Naive thymus-derived CD4-positive, alpha-beta T cell (primary cell): ENCODE data around the gene RPRD2. TPM values are rescaled to one million over a fixed set of nuclear protein-coding genes. Genes with fewer than 3 reads are reported as not detected.

Source experiments
- ATAC-seq: fragments of 150-1000 bp; cut with Tn5 transposase; 2 replicates; pipeline ENCODE4 v1.10.0; 2021; ENCODE audit warnings: mild to moderate bottlenecking, moderate library complexity
- CTCF ChIA-PET: fragments of 350-600 bp; sonication (Branson Sonifier 250); formaldehyde crosslinking; loops from one replicate; lab custom pipeline; 2021; ENCODE audit warnings: antibody characterized with exemption; lab: Charles Lee
- POLR2A ChIA-PET: fragments of 350-600 bp; sonication (Branson Sonifier 250); formaldehyde crosslinking; loops from one replicate; lab custom pipeline; 2021; ENCODE audit warnings: antibody characterized with exemption, inconsistent platforms; lab: Charles Lee
- DNase-seq, 9 donors: peaks; one replicate each; pipeline versions ENCODE4 v3.0.0 to v3.0.0-alpha.2; 2020 to 2022; ENCODE audit warnings: mixed read lengths in 1 of 9
- H3K27ac ChIP-seq: one replicate; pipeline ENCODE4 v1.7.0; 2013; ENCODE audit warnings: mild to moderate bottlenecking, low read depth, low read length, moderate library complexity
- H3K27me3 ChIP-seq, 2 donors: one replicate each; pipeline ENCODE4 v1.7.0; 2013; ENCODE audit warnings: low read length in 2 of 2, mild to moderate bottlenecking in 2 of 2, moderate library complexity in 2 of 2; ENCODE audit not compliant: control insufficient read depth in 2 of 2, insufficient read depth in 2 of 2
- H3K36me3 ChIP-seq, 3 experiments: 1 replicate in 2 of 3; 2 replicates in 1 of 3; pipeline ENCODE4 v1.7.0; 2013; ENCODE audit warnings: low read length in 3 of 3, mild to moderate bottlenecking in 3 of 3, moderate library complexity in 1 of 3; ENCODE audit not compliant: insufficient read depth in 3 of 3, control insufficient read depth in 2 of 3
- H3K4me1 ChIP-seq, 2 donors: one replicate each; pipeline ENCODE4 v1.7.0; 2013; ENCODE audit warnings: low read length in 2 of 2, mild to moderate bottlenecking in 2 of 2, moderate library complexity in 1 of 2; ENCODE audit not compliant: control insufficient read depth in 2 of 2, insufficient read depth in 2 of 2
- H3K4me3 ChIP-seq: 2 replicates; pipeline ENCODE4 v1.7.0; 2013; ENCODE audit warnings: mild to moderate bottlenecking, low read length
- H3K9me3 ChIP-seq, 3 experiments: 1 replicate in 2 of 3; 2 replicates in 1 of 3; pipeline ENCODE4 v1.7.0; 2013; ENCODE audit warnings: low read length in 3 of 3; ENCODE audit not compliant: control insufficient read depth in 2 of 3
- H3K27ac Mint-ChIP-seq, 9 donors: one replicate each; pipeline ENCODE4 v1.8.0; 2020 to 2022; ENCODE audit warnings: mixed read lengths in 9 of 9, mild to moderate bottlenecking in 8 of 9, moderate library complexity in 5 of 9, inconsistent platforms in 2 of 9
- H3K27me3 Mint-ChIP-seq, 5 donors: one replicate each; pipeline ENCODE4 v1.8.0; 2021 to 2022; ENCODE audit warnings: mixed read lengths in 5 of 5, mild to moderate bottlenecking in 1 of 5
- H3K36me3 Mint-ChIP-seq, 5 donors: one replicate each; pipeline ENCODE4 v1.8.0; 2020 to 2022; ENCODE audit warnings: mixed read lengths in 5 of 5, mild to moderate bottlenecking in 3 of 5, inconsistent platforms in 1 of 5
- H3K4me1 Mint-ChIP-seq, 7 donors: one replicate each; pipeline ENCODE4 v1.8.0; 2020 to 2022; ENCODE audit warnings: mixed read lengths in 7 of 7, mild to moderate bottlenecking in 3 of 7, inconsistent platforms in 1 of 7
- H3K4me3 Mint-ChIP-seq, 10 donors: one replicate each; pipeline ENCODE4 v1.8.0; 2020 to 2022; ENCODE audit warnings: mild to moderate bottlenecking in 10 of 10, mixed read lengths in 10 of 10, moderate library complexity in 6 of 10, inconsistent platforms in 2 of 10
- H3K9me3 Mint-ChIP-seq, 11 donors: one replicate each; pipeline ENCODE4 v1.8.0; 2020 to 2022; ENCODE audit warnings: mixed read lengths in 11 of 11, mild to moderate bottlenecking in 4 of 11, inconsistent platforms in 1 of 11, moderate library complexity in 1 of 11
- intact Hi-C, 2 donors: fragments of 100-400 bp; cut with micrococcal nuclease; formaldehyde crosslinking; loops; one replicate each; pipeline ENCODE4 v1.15.1; 2023
- polyA plus RNA-seq, 2 donors: library from polyadenylated mRNA; unstranded; fragments of 300-500 nt; fragmentation: Illumina TruSeq; gene quantifications; one replicate each; pipeline ENCODE4 v1.2.3, GENCODE V29; 2021
- total RNA-seq, 6 experiments: library from RNA in 5 of 6; stranded (reverse) in 5 of 6; gene quantifications; 1 replicate in 5 of 6; 2 replicates in 1 of 6; pipeline ENCODE4 v1.2.3 and lab custom pipeline; 2021 to 2026

RPRD2 gene
- total and polyA plus RNA-seq, 7 experiments from 2014 or later = 27.5 to 62.2 (median 40.6) TPM

- peaks cover 30 to 52% (median 44%) of the 10 kb centered on the region in 7 donors for H3K4me1 Mint-ChIP-seq
- H3K27ac ChIP-seq = peak overlapping the region; percentile 84
- CTCF ChIA-PET = no interaction called here
- no peaks in the 10 kb centered on the region for H3K9me3 ChIP-seq
- H3K36me3 ChIP-seq = no peaks in the 10 kb centered on the region
- peak overlapping the region; percentile 86 to 100 (median 98) for H3K4me3 Mint-ChIP-seq
- peaks cover 0 to 2% (median 0%) of the 10 kb centered on the region in 5 donors for H3K27me3 Mint-ChIP-seq
- peaks cover 0 to 6% (median 0%) of the 10 kb centered on the region in 11 donors for H3K9me3 Mint-ChIP-seq
- intact Hi-C loops = loop anchor here (2.0 to 10.0 kb wide), 6 partner anchors 21 to 215 kb away; partner anchors contain the start of genes APH1A (in 1 of the 2) and MCL1 (in 1 of the 2)
- peaks cover 10 to 19% of the 10 kb centered on the region in 2 donors for H3K4me1 ChIP-seq
- H3K27me3 ChIP-seq = no peaks in the 10 kb centered on the region
- POLR2A ChIA-PET = interaction anchor here (0.8 to 3.9 kb wide), 4 partner anchors 42 to 961 kb away, joined by 3 to 42 read pairs (median 20); partner anchors contain the start of gene PRPF3
- ATAC-seq = no peak
- DNase-seq = peak in 4 of 9 donors; percentile 5 to 19 (median 12)
- H3K4me3 ChIP-seq = peak overlapping the region; percentile 99
- peaks cover 0 to 16% (median 3%) of the 10 kb centered on the region in 5 donors for H3K36me3 Mint-ChIP-seq
- peak overlapping the region; percentile 95 to 100 (median 98) for H3K27ac Mint-ChIP-seq
Measured at GRCh38 chr1:150365941-150366340, 2.0 kb downstream of the RPRD2 start.

- Histone ChIP-seq H3K36me3 (no peaks in the 10 kb centered on the region), H3K9me3 (no peaks in the 10 kb centered on the region), H3K4me1 (peaks cover 10 to 19% of the 10 kb centered on the region in 2 donors), H3K27me3 (no peaks in the 10 kb centered on the region), H3K27ac (peak overlapping the region; percentile 84), H3K4me3 (peak overlapping the region; percentile 99)
- H3K4me1 Mint-ChIP-seq = peaks cover 35 to 59% (median 51%) of the 10 kb centered on the region in 7 donors
- DNase-seq (no peak), ATAC-seq (no peak)
- peak overlapping the region; percentile 86 to 100 (median 98) for H3K4me3 Mint-ChIP-seq
- POLR2A ChIA-PET = interaction anchor here (1.2 to 3.9 kb wide), 2 partner anchors 11 to 481 kb away, joined by 4 to 38 read pairs; a partner anchor contains a TSS
- intact Hi-C loops = loop anchor here in 1 of 2 donors (5.0 to 10.0 kb wide), 2 partner anchors 66 to 198 kb away; no protein-coding TSS in a partner anchor
- H3K36me3 Mint-ChIP-seq = peaks cover 0 to 16% (median 4%) of the 10 kb centered on the region in 5 donors
- CTCF ChIA-PET = no interaction called here
- H3K27me3 Mint-ChIP-seq = peaks cover 0 to 2% (median 0%) of the 10 kb centered on the region in 5 donors
- H3K27ac Mint-ChIP-seq = peak overlapping the region; percentile 95 to 100 (median 98)
- peaks cover 0 to 6% (median 0%) of the 10 kb centered on the region in 11 donors for H3K9me3 Mint-ChIP-seq
Measured at GRCh38 chr1:150366416-150367296, 2.7 kb downstream of the RPRD2 start.

- Mint-ChIP-seq H3K4me1 (peaks cover 56 to 89% (median 77%) of the 10 kb centered on the region in 7 donors), H3K27ac (peak overlapping the region in 4 of 9 donors; percentile 15 to 67 (median 58)), H3K36me3 (peaks cover 4 to 14% (median 9%) of the 10 kb centered on the region in 5 donors), H3K27me3 (no peaks in the 10 kb centered on the region), H3K9me3 (peaks cover 0 to 2% (median 0%) of the 10 kb centered on the region in 11 donors), H3K4me3 (peak overlapping the region in 9 of 10 donors; percentile 22 to 76 (median 47))
- Histone ChIP-seq H3K36me3 (no peaks in the 10 kb centered on the region), H3K4me3 (no peak overlapping the region), H3K27ac (no peak overlapping the region), H3K27me3 (no peaks in the 10 kb centered on the region), H3K4me1 (peaks cover 14 to 41% of the 10 kb centered on the region in 2 donors), H3K9me3 (no peaks in the 10 kb centered on the region)
- intact Hi-C loops = no loop called here
- ChIA-PET CTCF (interaction anchor here (0.6 to 1.0 kb wide), 4 partner anchors 11 to 873 kb away, joined by 3 to 4 read pairs (median 3); no protein-coding TSS in a partner anchor), POLR2A (interaction anchor here (0.9 to 1.5 kb wide), 4 partner anchors 10 to 883 kb away, joined by 3 to 5 read pairs (median 4); partner anchors contain the start of gene PSMD4)
- DNase-seq (no peak), ATAC-seq (no peak)
Measured at GRCh38 chr1:150371110-150371509, 7.2 kb downstream of the RPRD2 start.

- H3K4me1 Mint-ChIP-seq = peaks cover 46 to 85% (median 67%) of the 10 kb centered on the region in 7 donors
- Histone ChIP-seq H3K27me3 (no peaks in the 10 kb centered on the region), H3K4me3 (no peak overlapping the region), H3K27ac (no peak overlapping the region), H3K4me1 (peaks cover 14 to 41% of the 10 kb centered on the region in 2 donors), H3K36me3 (no peaks in the 10 kb centered on the region), H3K9me3 (no peaks in the 10 kb centered on the region)
- peak overlapping the region in 9 of 10 donors; percentile 0 to 65 (median 44) for H3K4me3 Mint-ChIP-seq
- DNase-seq = no peak
- ATAC-seq = no peak
- H3K9me3 Mint-ChIP-seq = peaks cover 0 to 2% (median 0%) of the 10 kb centered on the region in 11 donors
- H3K27ac Mint-ChIP-seq = peak overlapping the region in 7 of 9 donors; percentile 3 to 77 (median 41)
- H3K36me3 Mint-ChIP-seq = peaks cover 4 to 14% (median 9%) of the 10 kb centered on the region in 5 donors
- intact Hi-C loops = no loop called here
- no peaks in the 10 kb centered on the region for H3K27me3 Mint-ChIP-seq
- ChIA-PET CTCF (no interaction called here), POLR2A (interaction anchor here (0.7 to 3.8 kb wide), 5 partner anchors 9 to 36 kb away, joined by 3 to 28 read pairs (median 4); partner anchors contain the start of gene RPRD2)
Measured at GRCh38 chr1:150372580-150372979, 8.6 kb downstream of the RPRD2 start.

- Histone ChIP-seq H3K27ac (no peak overlapping the region), H3K27me3 (no peaks in the 10 kb centered on the region), H3K9me3 (no peaks in the 10 kb centered on the region), H3K4me3 (no peak overlapping the region), H3K36me3 (no peaks in the 10 kb centered on the region), H3K4me1 (peaks cover 16 to 29% of the 10 kb centered on the region in 2 donors)
- ChIA-PET POLR2A (interaction anchor here (3.8 kb wide), 1 partner anchor 12 kb away, joined by 28 read pairs; the partner anchor contains the start of gene RPRD2), CTCF (interaction anchor here (0.7 kb wide), 1 partner anchor 74 kb away, joined by 3 read pairs; no protein-coding TSS in a partner anchor)
- H3K9me3 Mint-ChIP-seq = peaks cover 0 to 2% (median 0%) of the 10 kb centered on the region in 11 donors
- H3K4me1 Mint-ChIP-seq = peaks cover 28 to 76% (median 61%) of the 10 kb centered on the region in 7 donors
- H3K36me3 Mint-ChIP-seq = peaks cover 4 to 9% (median 5%) of the 10 kb centered on the region in 5 donors
- intact Hi-C loops = no loop called here
- no peak for DNase-seq
- H3K27ac Mint-ChIP-seq = peak overlapping the region in 3 of 9 donors; percentile 14 to 41 (median 40)
- peak overlapping the region in 3 of 10 donors; percentile 18 to 65 (median 50) for H3K4me3 Mint-ChIP-seq
- H3K27me3 Mint-ChIP-seq = no peaks in the 10 kb centered on the region
- ATAC-seq = no peak
Measured at GRCh38 chr1:150376110-150376509, 12.2 kb downstream of the RPRD2 start.
